Uterus (tissue), 4 donors: ENCODE results near the gene NHS. TPM values are rescaled to one million over a fixed set of nuclear protein-coding genes. Genes with fewer than 3 reads are reported as not detected.
A peak's percentile ranks its signal among the peaks of the same experiment; 100 is the strongest.

Source experiments
- DNase-seq, 2 donors: peaks; one replicate each; pipeline ENCODE4 v3.0.0-alpha.2; 2019 to 2020
- H3K27ac ChIP-seq, 2 donors: fragments of 200-600 bp; sonication (generic); 1 replicate in 1 of 2; 2 replicates in 1 of 2; pipeline ENCODE4 v1.5.1; 2016 to 2018
- H3K27me3 ChIP-seq, 2 donors: fragments of 200-600 bp; sonication (generic); one replicate each; pipeline ENCODE4 v1.5.1; 2018 to 2019; ENCODE audit warnings: control low read depth in 1 of 2
- H3K36me3 ChIP-seq, 2 donors: fragments of 200-600 bp; sonication (generic); one replicate each; pipeline ENCODE4 v1.5.1; 2019; ENCODE audit warnings: control low read depth in 1 of 2
- H3K4me1 ChIP-seq, 2 donors: fragments of 200-600 bp; sonication (generic); one replicate each; pipeline ENCODE4 v1.5.1; 2018 to 2019; ENCODE audit warnings: control low read depth in 1 of 2
- H3K4me3 ChIP-seq, 2 donors: fragments of 200-600 bp; sonication (generic); 1 replicate in 1 of 2; 2 replicates in 1 of 2; pipeline ENCODE4 v1.5.1; 2018 to 2019; ENCODE audit warnings: mild to moderate bottlenecking in 1 of 2
- H3K9me3 ChIP-seq, 2 donors: fragments of 200-600 bp; sonication (generic); one replicate each; pipeline ENCODE4 v1.5.1; 2019; ENCODE audit warnings: control low read depth in 1 of 2
- POLR2A ChIP-seq, 2 donors: fragments of 450-650 bp; IDR thresholded peaks; one replicate each; pipeline ENCODE4 v1.6.1; 2016; ENCODE audit warnings: antibody characterized with exemption in 2 of 2, mild to moderate bottlenecking in 1 of 2, moderate library complexity in 1 of 2
- intact Hi-C: fragments of 100-400 bp; cut with DNase I; formaldehyde crosslinking; loops from one replicate; pipeline ENCODE4 v1.15.1; 2023; ENCODE audit warnings: low total_unique reads
- total RNA-seq, 4 donors: library from RNA; depleted of rRNA in 3 of 4; stranded (reverse); fragments of >200 nt in 3 of 4; gene quantifications; one replicate each; pipeline versions ENCODE4 v1.1.0 to v1.2.4, GENCODE V29; 2014 to 2023
- TF ChIP-seq, protein P1 (sequence below), 4 experiments: fragments of 200-600 bp in 2 of 4; fragments of 450-650 bp in 2 of 4; sonication (generic) in 2 of 4; IDR thresholded peaks; one replicate each; pipeline ENCODE4 v1.5.1; 2016 to 2019; ENCODE audit warnings: antibody characterized with exemption in 4 of 4, mild to moderate bottlenecking in 2 of 4, moderate library complexity in 1 of 4
- donor health status: DM: yes; HTN: yes; CAD: no.

NHS gene
- total RNA-seq, 4 donors from 2014 or later, result 3.5 to 14.3 (median 9.5) TPM

DNA sequence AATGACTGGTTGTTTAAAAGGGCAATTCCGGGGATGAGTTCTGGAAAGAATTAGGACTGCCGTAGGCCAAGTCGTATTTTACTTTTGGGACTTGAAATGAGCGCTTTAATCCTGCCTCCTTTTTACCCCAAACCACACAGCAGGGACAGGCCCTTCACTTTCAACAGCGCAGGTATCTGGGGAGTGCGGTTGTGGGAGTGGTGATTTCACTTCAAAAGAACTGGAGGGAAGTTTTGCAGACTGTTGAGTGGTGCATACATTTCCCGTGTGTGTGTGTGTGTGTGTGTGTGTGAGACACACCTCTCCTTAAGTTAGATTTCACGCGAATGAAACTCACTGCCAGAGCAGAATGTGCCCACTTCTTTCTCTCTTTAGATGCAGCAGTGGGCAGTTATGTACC lies 2.8 kb downstream of the NHS start:
- H3K4me1 ChIP-seq, result no peaks in the 10 kb centered on the region
- H3K36me3 ChIP-seq, result no peaks in the 10 kb centered on the region
- intact Hi-C loops, result no loop called here
- TF ChIP-seq, protein P1, sequence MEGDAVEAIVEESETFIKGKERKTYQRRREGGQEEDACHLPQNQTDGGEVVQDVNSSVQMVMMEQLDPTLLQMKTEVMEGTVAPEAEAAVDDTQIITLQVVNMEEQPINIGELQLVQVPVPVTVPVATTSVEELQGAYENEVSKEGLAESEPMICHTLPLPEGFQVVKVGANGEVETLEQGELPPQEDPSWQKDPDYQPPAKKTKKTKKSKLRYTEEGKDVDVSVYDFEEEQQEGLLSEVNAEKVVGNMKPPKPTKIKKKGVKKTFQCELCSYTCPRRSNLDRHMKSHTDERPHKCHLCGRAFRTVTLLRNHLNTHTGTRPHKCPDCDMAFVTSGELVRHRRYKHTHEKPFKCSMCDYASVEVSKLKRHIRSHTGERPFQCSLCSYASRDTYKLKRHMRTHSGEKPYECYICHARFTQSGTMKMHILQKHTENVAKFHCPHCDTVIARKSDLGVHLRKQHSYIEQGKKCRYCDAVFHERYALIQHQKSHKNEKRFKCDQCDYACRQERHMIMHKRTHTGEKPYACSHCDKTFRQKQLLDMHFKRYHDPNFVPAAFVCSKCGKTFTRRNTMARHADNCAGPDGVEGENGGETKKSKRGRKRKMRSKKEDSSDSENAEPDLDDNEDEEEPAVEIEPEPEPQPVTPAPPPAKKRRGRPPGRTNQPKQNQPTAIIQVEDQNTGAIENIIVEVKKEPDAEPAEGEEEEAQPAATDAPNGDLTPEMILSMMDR (IDR thresholded peaks at IDR 0.05), result no peak
- no peak for TF ChIP-seq POLR2A (IDR thresholded peaks at IDR 0.05)
- H3K9me3 ChIP-seq, result no peaks in the 10 kb centered on the region
- H3K4me3 ChIP-seq, result peak overlapping the region; percentile 55 to 66
- H3K27ac ChIP-seq, result no peak overlapping the region
- no peaks in the 10 kb centered on the region for H3K27me3 ChIP-seq
- DNase-seq, result no peak

DNA sequence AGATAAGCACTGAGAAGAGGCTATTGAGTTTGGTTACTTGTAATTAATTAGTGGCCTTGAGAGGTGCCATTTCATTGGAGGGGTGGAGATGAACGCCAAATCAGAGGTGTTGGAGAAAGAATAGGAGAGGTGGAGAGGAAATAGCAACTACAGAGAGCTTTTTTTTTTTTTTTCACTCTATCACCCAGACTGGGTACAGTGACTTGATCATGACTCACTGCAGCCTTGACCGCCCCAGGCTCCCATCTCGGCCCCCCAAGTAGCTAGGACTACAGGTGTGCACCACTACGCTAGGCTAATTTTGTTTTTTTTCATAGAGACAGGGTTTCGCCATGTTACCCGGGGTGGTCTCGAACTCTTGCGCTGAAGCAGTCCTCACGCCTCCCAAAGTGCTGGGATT lies 5.2 kb downstream of the NHS start:
- no peaks in the 10 kb centered on the region for H3K36me3 ChIP-seq
- no peak for DNase-seq
- H3K4me1 ChIP-seq, result no peaks in the 10 kb centered on the region
- TF ChIP-seq, protein P1 (IDR thresholded peaks at IDR 0.05), result no peak
- TF ChIP-seq POLR2A (IDR thresholded peaks at IDR 0.05), result no peak
- H3K27me3 ChIP-seq, result no peaks in the 10 kb centered on the region
- no peak overlapping the region for H3K4me3 ChIP-seq
- intact Hi-C loops, result no loop called here
- H3K9me3 ChIP-seq, result no peaks in the 10 kb centered on the region
- H3K27ac ChIP-seq, result no peak overlapping the region

DNA sequence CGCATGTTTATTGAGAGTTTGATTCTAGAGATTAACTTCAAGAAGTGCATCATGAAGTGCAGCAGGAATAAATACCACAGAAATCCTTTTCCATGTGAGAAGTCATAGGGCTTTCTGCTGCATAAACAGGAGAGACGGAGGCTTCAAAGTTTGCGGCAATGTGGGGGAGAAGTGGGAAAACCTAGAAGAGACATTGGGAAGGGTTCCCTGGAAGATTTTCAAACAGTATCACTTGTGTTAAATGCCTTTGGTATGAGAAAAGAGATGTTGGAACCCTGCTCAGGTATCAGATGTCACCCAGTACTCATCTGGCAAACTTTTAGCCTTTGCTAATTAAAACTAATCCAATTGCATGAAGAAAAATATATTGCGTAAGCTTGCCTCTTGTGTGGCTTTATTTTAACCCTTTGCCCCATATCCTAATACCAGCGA lies 15.4 kb downstream of the NHS start:
- Histone ChIP-seq H3K36me3 (no peaks in the 10 kb centered on the region), H3K4me1 (no peaks in the 10 kb centered on the region), H3K4me3 (no peak overlapping the region), H3K9me3 (no peaks in the 10 kb centered on the region), H3K27me3 (no peaks in the 10 kb centered on the region), H3K27ac (no peak overlapping the region)
- intact Hi-C loops, result no loop called here
- no peak for DNase-seq
- TF ChIP-seq, protein P1 (IDR thresholded peaks at IDR 0.05), result no peak
- no peak for TF ChIP-seq POLR2A (IDR thresholded peaks at IDR 0.05)

DNA sequence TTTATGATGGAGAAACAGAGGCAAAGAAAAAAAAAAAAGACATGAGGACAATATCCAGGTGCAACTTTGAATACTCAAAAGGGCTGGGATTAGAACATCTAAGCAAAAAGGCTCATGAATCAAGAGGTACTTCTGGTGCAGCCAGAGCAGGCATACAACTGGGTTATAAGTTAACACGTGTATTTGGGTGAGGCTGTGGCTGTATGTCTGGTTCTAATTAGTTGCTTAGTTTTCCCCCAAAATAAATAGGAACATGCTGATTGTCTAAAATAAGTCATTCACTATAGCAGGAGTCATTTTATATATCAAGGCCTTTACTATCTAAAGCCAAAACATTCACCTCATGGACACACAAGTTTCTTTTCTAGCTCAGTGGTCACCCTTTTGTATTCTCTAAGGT lies 20.2 kb downstream of the NHS start:
- peaks cover 0 to 5% of the 10 kb centered on the region in 2 donors for H3K27me3 ChIP-seq
- no peak overlapping the region for H3K4me3 ChIP-seq
- TF ChIP-seq, protein P1 (IDR thresholded peaks at IDR 0.05), result no peak
- no peak for TF ChIP-seq POLR2A (IDR thresholded peaks at IDR 0.05)
- no peaks in the 10 kb centered on the region for H3K9me3 ChIP-seq
- H3K4me1 ChIP-seq, result no peaks in the 10 kb centered on the region
- intact Hi-C loops, result no loop called here
- H3K27ac ChIP-seq, result no peak overlapping the region
- no peak for DNase-seq
- no peaks in the 10 kb centered on the region for H3K36me3 ChIP-seq

DNA sequence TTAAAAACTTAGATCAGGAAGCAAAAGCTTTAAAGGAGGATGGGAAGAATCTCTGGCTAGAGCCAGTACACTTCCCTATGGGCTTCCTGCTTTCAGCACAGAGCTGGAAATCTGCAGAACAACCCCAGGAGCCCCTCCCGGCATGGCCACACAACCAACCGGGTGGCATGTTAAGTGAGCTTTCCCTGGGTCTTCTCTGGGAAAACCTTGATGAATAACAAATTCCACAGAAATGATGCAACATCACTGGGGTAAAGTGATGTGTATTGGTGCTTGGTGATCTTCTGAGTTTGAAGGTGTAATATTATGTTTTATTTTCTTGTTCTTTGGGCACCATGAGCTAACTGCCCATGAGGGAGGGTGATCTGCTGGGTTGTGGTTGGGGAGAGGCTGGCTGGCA lies 22.1 kb downstream of the NHS start:
- no peaks in the 10 kb centered on the region for H3K4me1 ChIP-seq
- H3K9me3 ChIP-seq, result no peaks in the 10 kb centered on the region
- TF ChIP-seq, protein P1 (IDR thresholded peaks at IDR 0.05), result no peak
- TF ChIP-seq POLR2A (IDR thresholded peaks at IDR 0.05), result no peak
- H3K36me3 ChIP-seq, result no peaks in the 10 kb centered on the region
- no peak overlapping the region for H3K4me3 ChIP-seq
- H3K27ac ChIP-seq, result no peak overlapping the region
- DNase-seq, result no peak
- H3K27me3 ChIP-seq, result peaks cover 0 to 5% of the 10 kb centered on the region in 2 donors
- intact Hi-C loops, result no loop called here
